H4 (cell line): ENCODE measurements around the gene COQ8B. TPM values are rescaled to one million over a fixed set of nuclear protein-coding genes. Genes with fewer than 3 reads are reported as not detected.

Experiments used
- DNase-seq: peaks from one replicate; pipeline ENCODE4 v3.0.0-alpha.2; 2015; ENCODE audit warnings: low spot score
- total RNA-seq: library from RNA; depleted of rRNA; stranded (reverse); fragments of >200 nt; shearing (Covaris generic); gene quantifications from 2 replicates; pipeline ENCODE4 v1.2.3, GENCODE V29; 2014

Gene COQ8B
- total RNA-seq, 1 experiment from 2014 or later = 19.1 TPM

- DNase-seq = no peak
These were observed 25.1 kb downstream of the COQ8B start for GRCh38 chr19:40691421-40692211.

- peak; percentile 89 for DNase-seq
These were observed 25.8 kb downstream of the COQ8B start for GRCh38 chr19:40690693-40691420.

- no peak for DNase-seq
These were observed 26.5 kb downstream of the COQ8B start, which contains the start of gene NUMBL for GRCh38 chr19:40690050-40690692. Gene NUMBL, minus strand, starts transcription at chr19:40690651. Its CDS starts 168 bp downstream, at chr19:40690483.

- no peak for DNase-seq
These were observed 27.2 kb downstream of the COQ8B start for GRCh38 chr19:40689339-40690049.

GRCh38 chr19:40688987-40689338 is 27.7 kb downstream of the COQ8B start:
- DNase-seq = no peak

GRCh38 chr19:40688309-40688708 is 28.4 kb downstream of the COQ8B start:
- no peak for DNase-seq

- DNase-seq = no peak
These were observed 29.1 kb downstream of the COQ8B start for GRCh38 chr19:40687525-40688016.

GRCh38 chr19:40686882-40687524 is 29.7 kb downstream of the COQ8B start:
- DNase-seq = no peak

GRCh38 chr19:40685563-40685962 is 31.1 kb downstream of the COQ8B start:
- no peak for DNase-seq

GRCh38 chr19:40685016-40685526 is 31.6 kb downstream of the COQ8B start:
- no peak for DNase-seq

- DNase-seq = no peak
These were observed 32.4 kb downstream of the COQ8B start for GRCh38 chr19:40684280-40684679.

- DNase-seq = no peak
These were observed 33.2 kb downstream of the COQ8B start for GRCh38 chr19:40683437-40683836.

- DNase-seq = no peak
These were observed 34.2 kb downstream of the COQ8B start for GRCh38 chr19:40682431-40682964.

- no peak for DNase-seq
These were observed 35.6 kb downstream of the COQ8B start for GRCh38 chr19:40681039-40681438.

- DNase-seq = no peak
These were observed 39.5 kb downstream of the COQ8B start for GRCh38 chr19:40677156-40677555.

- DNase-seq = no peak
These were observed 42.4 kb downstream of the COQ8B start for GRCh38 chr19:40674291-40674690.

- no peak for DNase-seq
These were observed 43.3 kb downstream of the COQ8B start for GRCh38 chr19:40673397-40673796.

GRCh38 chr19:40672573-40673299 is 44.0 kb downstream of the COQ8B start:
- no peak for DNase-seq

- no peak for DNase-seq
These were observed 44.6 kb downstream of the COQ8B start for GRCh38 chr19:40672038-40672437.

GRCh38 chr19:40671404-40671803 is 45.3 kb downstream of the COQ8B start:
- no peak for DNase-seq
